ENCODE measurements around the gene RXRB.
"Not testable (repeated sequence)": the region's sequence is repeated elsewhere in the genome, so short reads cannot be mapped to it uniquely, and the experiment has no call there.

RXRB gene

GRCh38 chr6:33160728-33161344, 39.6 kb downstream of the RXRB start:
- peak; percentile 83 for DNase-seq

GRCh38 chr6:33160096-33160495, 40.4 kb downstream of the RXRB start:
- DNase-seq = no peak

GRCh38 chr6:33156964-33157363, 43.5 kb downstream of the RXRB start:
- DNase-seq = no peak

GRCh38 chr6:33156561-33156960, 43.9 kb downstream of the RXRB start:
- no peak for DNase-seq

GRCh38 chr6:33154349-33154748, 46.1 kb downstream of the RXRB start:
- no peak for DNase-seq

GRCh38 chr6:33151050-33151449, 49.4 kb downstream of the RXRB start:
- DNase-seq = no peak

GRCh38 chr6:33150560-33150959, 49.9 kb downstream of the RXRB start:
- not testable (repeated sequence) for DNase-seq

GRCh38 chr6:33147807-33148666, 52.4 kb downstream of the RXRB start:
- DNase-seq = peak; percentile 48

GRCh38 chr6:33144373-33144772, 56.1 kb downstream of the RXRB start:
- DNase-seq = peak; percentile 13
